Keratinocyte (primary cell): Measurements from ENCODE around the gene ZFPM1. TPM values are rescaled to one million over a fixed set of nuclear protein-coding genes. Genes with fewer than 3 reads are reported as not detected.

Source experiments
- DNase-seq: peaks from one replicate; pipeline ENCODE4 v3.0.0-alpha.2; 2011; ENCODE audit warnings: low read depth, missing footprints, low spot score
- FAIRE-seq: peaks from 2 replicates; lab custom pipeline; 2011; peaks lifted over from hg19 to GRCh38; lab: Jason Lieb, UNC
- H2AFZ ChIP-seq: 2 replicates; pipeline ENCODE4 v1.6.0; 2012; ENCODE audit warnings: low read length, control low read depth, inconsistent platforms; ENCODE audit not compliant: control insufficient read depth
- H3K27ac ChIP-seq: 2 replicates; pipeline ENCODE4 v1.5.1; 2011; ENCODE audit warnings: low read length; ENCODE audit not compliant: control insufficient read depth, insufficient read depth
- H3K27me3 ChIP-seq: 3 replicates; pipeline ENCODE4 v1.6.0; 2011; ENCODE audit warnings: low read length; ENCODE audit not compliant: control insufficient read depth, insufficient read depth; ENCODE audit errors: extremely low read depth
- H3K36me3 ChIP-seq, 2 experiments: 2 replicates in 1 of 2; 3 replicates in 1 of 2; pipeline ENCODE4 v1.5.1; 2011; ENCODE audit warnings: low read length in 2 of 2, mild to moderate bottlenecking in 1 of 2; ENCODE audit not compliant: control insufficient read depth in 2 of 2, insufficient read depth in 2 of 2; ENCODE audit errors: extremely low read depth in 1 of 2
- H3K4me1 ChIP-seq: 3 replicates; pipeline ENCODE4 v1.5.1; 2011; ENCODE audit warnings: low read length; ENCODE audit not compliant: control insufficient read depth, insufficient read depth; ENCODE audit errors: extremely low read depth
- H3K4me2 ChIP-seq: 3 replicates; pipeline ENCODE4 v1.6.0; 2011; ENCODE audit warnings: low read depth, low read length; ENCODE audit not compliant: control insufficient read depth, insufficient read depth; ENCODE audit errors: extremely low read depth
- H3K4me3 ChIP-seq, 3 experiments: fragments of 200-600 bp in 1 of 3; sonication (generic) in 1 of 3; 2 replicates in 2 of 3; 3 replicates in 1 of 3; pipeline ENCODE4 v1.5.1; 2011 to 2016; ENCODE audit warnings: low read length in 3 of 3, mild to moderate bottlenecking in 3 of 3, control low read depth in 2 of 3, inconsistent platforms in 1 of 3, low read depth in 1 of 3, mixed read lengths in 1 of 3, mixed run types in 1 of 3, moderate library complexity in 1 of 3; ENCODE audit not compliant: control insufficient read depth in 2 of 3, insufficient read depth in 2 of 3; ENCODE audit errors: extremely low read depth in 1 of 3
- H3K79me2 ChIP-seq: 2 replicates; pipeline ENCODE4 v1.6.0; 2012; ENCODE audit warnings: low read length; ENCODE audit not compliant: control insufficient read depth, insufficient read depth
- H3K9ac ChIP-seq: 3 replicates; pipeline ENCODE4 v1.6.0; 2011; ENCODE audit warnings: low read length; ENCODE audit not compliant: control insufficient read depth, insufficient read depth; ENCODE audit errors: extremely low read depth
- H3K9me1 ChIP-seq: 3 replicates; pipeline ENCODE4 v1.6.0; 2011; ENCODE audit warnings: low read length; ENCODE audit not compliant: control insufficient read depth, insufficient read depth; ENCODE audit errors: extremely low read depth
- H3K9me3 ChIP-seq: 2 replicates; pipeline ENCODE4 v1.5.1; 2012; ENCODE audit warnings: low read depth, low read length; ENCODE audit not compliant: control insufficient read depth
- H4K20me1 ChIP-seq: 3 replicates; pipeline ENCODE4 v1.6.0; 2011; ENCODE audit warnings: low read length; ENCODE audit not compliant: control insufficient read depth, insufficient read depth; ENCODE audit errors: extremely low read depth
- EZH2 ChIP-seq: IDR thresholded peaks from one replicate; pipeline ENCODE4 v1.6.1; 2012; ENCODE audit warnings: inconsistent platforms, mild to moderate bottlenecking, low read length, moderate library complexity
- dilution Hi-C: fragments of 300-500 bp; cut with MboI; formaldehyde crosslinking; loops from one replicate; pipeline ENCODE4 v1.7.0; 2020; ENCODE audit warnings: low sequenced_read_pairs; ENCODE audit not compliant: extremely low pct_ligation_motif_present
- polyA plus RNA-seq, 5 experiments: library from polyadenylated mRNA; depleted of rRNA in 3 of 5; stranded (reverse) in 3 of 5; stranded (forward) in 1 of 5; unstranded in 1 of 5; fragments of >200 nt; gene quantifications; 1 replicate in 1 of 5; 2 replicates in 3 of 5; 3 replicates in 1 of 5; pipeline versions ENCODE4 v1.2.1 to v1.2.3, GENCODE V29; 2011 to 2012; ENCODE audit warnings: missing spikeins in 2 of 5, low read depth in 1 of 5, low replicate concordance in 1 of 5
- TF ChIP-seq, protein P1 (sequence below), 3 experiments: IDR thresholded peaks in 1 of 3; conservative IDR thresholded peaks in 1 of 3; optimal IDR thresholded peaks in 1 of 3; 2 replicates in 2 of 3; 3 replicates in 1 of 3; pipeline versions ENCODE3 to v1.5.1; 2011; ENCODE audit warnings: low read length in 3 of 3, mild to moderate bottlenecking in 3 of 3, moderate library complexity in 2 of 3, control low read depth in 1 of 3, inconsistent platforms in 1 of 3; ENCODE audit not compliant: insufficient read depth in 2 of 3; ENCODE audit errors: extremely low read depth in 1 of 3

ZFPM1 gene
- polyA plus RNA-seq, 1 donor (not counting 4 experiments of a cell fraction or from before 2014, with no cell fraction given) = 0.42 TPM

GRCh38 chr16:88446736-88447135, 6.3 kb upstream of the ZFPM1 start:
- Histone ChIP-seq H3K27ac (no peak overlapping the region), H3K9me1 (no peaks in the 10 kb centered on the region), H3K9ac (no peak overlapping the region), H3K4me1 (no peaks in the 10 kb centered on the region), H3K36me3 (no peaks in the 10 kb centered on the region), H2AFZ (no peak overlapping the region), H3K79me2 (no peaks in the 10 kb centered on the region), H4K20me1 (no peaks in the 10 kb centered on the region), H3K4me3 (no peak overlapping the region), H3K4me2 (no peak overlapping the region), H3K9me3 (no peaks in the 10 kb centered on the region), H3K27me3 (peaks cover 20% of the 10 kb centered on the region)
- no peak for DNase-seq
- TF ChIP-seq EZH2 = no peak
- TF ChIP-seq, protein P1, sequence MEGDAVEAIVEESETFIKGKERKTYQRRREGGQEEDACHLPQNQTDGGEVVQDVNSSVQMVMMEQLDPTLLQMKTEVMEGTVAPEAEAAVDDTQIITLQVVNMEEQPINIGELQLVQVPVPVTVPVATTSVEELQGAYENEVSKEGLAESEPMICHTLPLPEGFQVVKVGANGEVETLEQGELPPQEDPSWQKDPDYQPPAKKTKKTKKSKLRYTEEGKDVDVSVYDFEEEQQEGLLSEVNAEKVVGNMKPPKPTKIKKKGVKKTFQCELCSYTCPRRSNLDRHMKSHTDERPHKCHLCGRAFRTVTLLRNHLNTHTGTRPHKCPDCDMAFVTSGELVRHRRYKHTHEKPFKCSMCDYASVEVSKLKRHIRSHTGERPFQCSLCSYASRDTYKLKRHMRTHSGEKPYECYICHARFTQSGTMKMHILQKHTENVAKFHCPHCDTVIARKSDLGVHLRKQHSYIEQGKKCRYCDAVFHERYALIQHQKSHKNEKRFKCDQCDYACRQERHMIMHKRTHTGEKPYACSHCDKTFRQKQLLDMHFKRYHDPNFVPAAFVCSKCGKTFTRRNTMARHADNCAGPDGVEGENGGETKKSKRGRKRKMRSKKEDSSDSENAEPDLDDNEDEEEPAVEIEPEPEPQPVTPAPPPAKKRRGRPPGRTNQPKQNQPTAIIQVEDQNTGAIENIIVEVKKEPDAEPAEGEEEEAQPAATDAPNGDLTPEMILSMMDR (optimal IDR thresholded peaks at IDR 0.05 in 1 of 3, IDR thresholded peaks at IDR 0.05 in 1 of 3, conservative IDR thresholded peaks at IDR 0.05 in 1 of 3; ENCODE audit: extremely low read depth in 1 of 3, insufficient read depth in 2 of 3, low read length in 3 of 3) = no peak
- no peak for FAIRE-seq
- dilution Hi-C loops = no loop called here

DNA sequence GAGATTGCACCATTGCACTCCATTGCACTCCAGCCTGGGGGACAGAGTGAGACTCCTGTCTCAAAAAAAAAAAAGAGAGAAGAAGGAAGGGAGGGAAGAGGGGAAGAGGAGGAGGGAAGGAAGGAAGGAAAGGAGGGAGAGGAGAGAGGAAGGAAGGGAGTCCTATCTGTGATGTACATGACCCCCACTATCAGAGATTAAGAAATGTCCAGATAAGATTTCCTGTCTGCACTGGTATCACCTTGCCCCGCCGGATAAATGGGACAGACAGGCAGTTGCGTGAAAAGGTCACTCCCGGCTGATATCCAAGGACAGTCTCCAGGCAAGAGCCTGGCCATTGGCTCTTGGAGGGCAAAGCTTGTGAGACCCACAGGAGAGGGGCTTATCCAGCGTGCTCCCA, 5.2 kb upstream of the ZFPM1 start:
- H3K79me2 ChIP-seq = no peaks in the 10 kb centered on the region
- dilution Hi-C loops = no loop called here
- H3K9me1 ChIP-seq = no peaks in the 10 kb centered on the region
- TF ChIP-seq, protein P1 (optimal IDR thresholded peaks at IDR 0.05 in 1 of 3, IDR thresholded peaks at IDR 0.05 in 1 of 3, conservative IDR thresholded peaks at IDR 0.05 in 1 of 3; ENCODE audit: extremely low read depth in 1 of 3, insufficient read depth in 2 of 3, low read length in 3 of 3) = no peak
- TF ChIP-seq EZH2 = no peak
- H2AFZ ChIP-seq = no peak overlapping the region
- H3K4me2 ChIP-seq = no peak overlapping the region
- DNase-seq (no peak), FAIRE-seq (no peak)
- H3K4me1 ChIP-seq = peaks cover 3% of the 10 kb centered on the region
- H3K9ac ChIP-seq = no peak overlapping the region
- H3K27me3 ChIP-seq = peaks cover 17% of the 10 kb centered on the region
- H3K27ac ChIP-seq = no peak overlapping the region
- no peaks in the 10 kb centered on the region for H3K9me3 ChIP-seq
- H4K20me1 ChIP-seq = no peaks in the 10 kb centered on the region
- H3K36me3 ChIP-seq = no peaks in the 10 kb centered on the region
- H3K4me3 ChIP-seq = no peak overlapping the region
